GM12865 (cell line): ENCODE data around the gene PRKCE.

ENCODE experiments used
- DNase-seq: peaks from one replicate; pipeline ENCODE4 v3.0.0; 2010; ENCODE audit warnings: low read depth
- H3K4me3 ChIP-seq: 2 replicates; pipeline ENCODE4 v1.5.1; 2011; ENCODE audit warnings: mild to moderate bottlenecking, low read depth, low read length, control low read depth
- TF ChIP-seq, protein P1 (sequence below): IDR thresholded peaks from 2 replicates; pipeline ENCODE4 v1.5.1; 2011; ENCODE audit warnings: low read length, control low read depth, low read depth, inconsistent platforms; ENCODE audit not compliant: insufficient read depth; ENCODE audit errors: missing control alignments

Gene PRKCE

DNA sequence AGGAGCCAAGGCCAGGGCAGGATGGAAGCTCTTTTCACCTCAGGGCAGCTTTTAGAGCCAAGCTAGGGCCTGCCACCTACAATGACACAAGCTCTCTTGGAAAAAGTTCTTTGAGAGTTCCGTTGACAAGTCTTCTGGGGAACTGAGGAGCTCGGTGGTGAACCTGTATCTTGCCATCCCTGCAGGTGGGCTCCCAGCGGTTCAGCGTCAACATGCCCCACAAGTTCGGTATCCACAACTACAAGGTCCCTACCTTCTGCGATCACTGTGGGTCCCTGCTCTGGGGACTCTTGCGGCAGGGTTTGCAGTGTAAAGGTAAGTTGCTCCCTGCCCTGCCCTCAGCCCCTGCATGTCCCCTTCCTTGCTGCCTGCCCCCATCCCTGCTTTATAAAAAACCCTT lies 332.9 kb downstream of the PRKCE start:
- no peak overlapping the region for H3K4me3 ChIP-seq
- TF ChIP-seq, protein P1, sequence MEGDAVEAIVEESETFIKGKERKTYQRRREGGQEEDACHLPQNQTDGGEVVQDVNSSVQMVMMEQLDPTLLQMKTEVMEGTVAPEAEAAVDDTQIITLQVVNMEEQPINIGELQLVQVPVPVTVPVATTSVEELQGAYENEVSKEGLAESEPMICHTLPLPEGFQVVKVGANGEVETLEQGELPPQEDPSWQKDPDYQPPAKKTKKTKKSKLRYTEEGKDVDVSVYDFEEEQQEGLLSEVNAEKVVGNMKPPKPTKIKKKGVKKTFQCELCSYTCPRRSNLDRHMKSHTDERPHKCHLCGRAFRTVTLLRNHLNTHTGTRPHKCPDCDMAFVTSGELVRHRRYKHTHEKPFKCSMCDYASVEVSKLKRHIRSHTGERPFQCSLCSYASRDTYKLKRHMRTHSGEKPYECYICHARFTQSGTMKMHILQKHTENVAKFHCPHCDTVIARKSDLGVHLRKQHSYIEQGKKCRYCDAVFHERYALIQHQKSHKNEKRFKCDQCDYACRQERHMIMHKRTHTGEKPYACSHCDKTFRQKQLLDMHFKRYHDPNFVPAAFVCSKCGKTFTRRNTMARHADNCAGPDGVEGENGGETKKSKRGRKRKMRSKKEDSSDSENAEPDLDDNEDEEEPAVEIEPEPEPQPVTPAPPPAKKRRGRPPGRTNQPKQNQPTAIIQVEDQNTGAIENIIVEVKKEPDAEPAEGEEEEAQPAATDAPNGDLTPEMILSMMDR, result no peak

DNA sequence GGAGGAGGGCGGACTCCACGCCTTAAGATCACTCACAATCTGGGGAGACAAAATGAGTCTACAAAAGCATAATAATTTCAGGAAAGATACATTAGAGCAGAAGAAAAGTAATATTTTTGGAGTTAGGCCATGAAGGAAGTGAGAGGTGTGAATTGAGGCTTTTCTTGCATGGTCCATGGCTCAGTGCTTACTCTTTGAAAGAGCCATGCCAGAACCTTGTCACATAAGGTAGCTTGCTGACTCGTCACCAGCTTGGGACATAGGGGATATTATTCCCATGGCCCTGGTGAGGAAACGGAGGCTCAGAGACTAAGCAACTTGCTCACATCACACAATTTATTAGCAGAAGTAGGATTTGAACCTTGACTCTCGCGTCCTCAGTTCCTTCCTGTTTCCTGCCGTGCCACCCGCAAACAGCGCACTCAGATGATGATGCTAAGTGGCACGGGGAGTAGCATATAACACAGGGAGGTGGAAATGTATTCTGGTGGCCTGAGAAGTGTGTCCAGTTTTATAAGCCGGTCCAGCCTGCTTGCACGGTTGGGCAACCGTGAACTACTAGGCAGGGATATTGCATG lies 333.5 kb downstream of the PRKCE start:
- TF ChIP-seq, protein P1, result no peak
- H3K4me3 ChIP-seq, result no peak overlapping the region
- DNase-seq, result peak; percentile 17

More for the DNA sequence above, 332.9 kb downstream of the PRKCE start:
- no peak for DNase-seq

DNA sequence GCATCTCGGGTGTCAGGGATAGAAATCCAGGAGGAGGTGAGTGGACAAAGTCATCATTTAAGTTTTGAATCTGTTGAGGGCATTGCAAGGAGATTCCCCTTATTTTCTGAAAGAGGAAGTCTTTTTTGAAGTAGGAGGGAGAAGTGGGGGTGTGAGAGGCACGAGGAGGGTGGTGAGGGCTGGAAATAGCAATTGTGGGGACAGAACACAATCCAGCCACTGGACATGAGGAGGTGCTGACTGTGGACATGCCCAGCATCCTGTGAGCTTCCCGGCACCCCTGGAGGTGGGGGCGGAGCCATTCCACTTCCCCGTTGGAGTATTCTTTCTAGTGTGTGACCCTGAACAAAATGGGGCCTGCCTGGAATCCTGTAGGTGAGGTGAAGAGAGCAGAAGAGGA lies 335.0 kb downstream of the PRKCE start:
- no peak for DNase-seq
- TF ChIP-seq, protein P1, result no peak
- no peak overlapping the region for H3K4me3 ChIP-seq

DNA sequence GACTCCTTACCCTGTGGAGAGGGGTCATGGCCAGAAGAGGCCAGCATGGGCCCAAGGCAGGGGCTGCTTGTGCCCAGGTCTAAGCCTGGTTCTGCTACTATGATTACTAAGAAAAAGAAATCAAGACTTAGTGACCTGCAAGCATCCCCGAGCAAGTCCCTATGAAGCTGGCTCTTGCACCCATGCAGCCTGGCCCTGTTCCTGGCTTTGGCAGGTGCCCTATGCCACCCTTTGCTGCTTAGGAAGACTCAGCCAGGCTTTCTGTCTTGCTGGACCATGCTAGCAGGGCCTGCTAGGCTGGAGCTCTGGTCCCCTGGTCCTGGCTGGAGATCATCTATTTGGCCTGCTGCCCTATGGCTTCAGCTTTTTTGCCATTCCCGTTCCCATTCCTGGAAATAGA lies 336.4 kb downstream of the PRKCE start:
- TF ChIP-seq, protein P1, result no peak
- DNase-seq, result no peak
- H3K4me3 ChIP-seq, result no peak overlapping the region

DNA sequence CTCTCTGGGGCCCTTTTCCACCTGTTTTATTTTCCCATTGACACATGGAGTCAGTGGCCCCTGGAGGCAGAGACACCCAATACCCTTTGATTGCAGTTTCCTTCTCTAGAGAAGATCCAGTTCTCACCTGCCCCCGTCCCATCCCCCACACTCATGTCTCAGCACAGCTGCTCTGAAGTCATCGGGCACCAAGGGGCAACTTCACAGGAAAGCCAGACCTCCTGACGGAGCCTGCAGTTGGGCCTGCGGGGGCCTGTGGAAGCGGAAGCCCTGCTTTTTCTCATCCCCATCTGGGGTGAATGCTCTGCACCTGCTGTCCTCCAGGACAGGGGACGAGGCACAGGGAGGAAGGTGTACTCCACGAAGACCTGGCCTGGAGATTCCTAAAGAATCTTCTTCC lies 337.4 kb downstream of the PRKCE start:
- H3K4me3 ChIP-seq, result no peak overlapping the region
- TF ChIP-seq, protein P1, result no peak
- no peak for DNase-seq

DNA sequence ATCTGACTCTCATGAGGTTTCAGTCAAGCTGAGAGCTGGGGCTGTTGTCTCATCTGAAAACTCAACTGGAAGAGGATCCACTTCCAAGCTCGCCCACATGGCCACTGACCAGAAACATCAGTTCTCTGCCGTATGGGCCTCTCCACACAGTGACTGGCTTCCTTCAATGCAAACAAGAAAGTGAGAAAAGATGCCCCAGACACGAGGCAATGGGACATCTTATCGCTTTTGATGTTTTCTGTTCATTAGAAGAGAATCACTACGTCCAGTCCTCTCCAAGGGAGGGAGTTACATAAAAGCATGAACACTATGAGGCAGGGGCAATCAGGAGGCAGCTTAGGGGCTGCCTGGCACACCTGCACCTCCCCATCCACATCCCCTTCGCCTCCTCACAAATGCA lies 338.7 kb downstream of the PRKCE start:
- TF ChIP-seq, protein P1, result no peak
- DNase-seq, result no peak
- no peak overlapping the region for H3K4me3 ChIP-seq
